NCI-H1417 treated with DMSO at 0.1 percent for 48 hours (cell line): Measurements from ENCODE around the gene BRD3OS.

ENCODE experiments used
- DNase-seq: peaks from one replicate; lab custom pipeline; 2025; lab: John Stamatoyannopoulos, UW

The BRD3OS gene

DNA sequence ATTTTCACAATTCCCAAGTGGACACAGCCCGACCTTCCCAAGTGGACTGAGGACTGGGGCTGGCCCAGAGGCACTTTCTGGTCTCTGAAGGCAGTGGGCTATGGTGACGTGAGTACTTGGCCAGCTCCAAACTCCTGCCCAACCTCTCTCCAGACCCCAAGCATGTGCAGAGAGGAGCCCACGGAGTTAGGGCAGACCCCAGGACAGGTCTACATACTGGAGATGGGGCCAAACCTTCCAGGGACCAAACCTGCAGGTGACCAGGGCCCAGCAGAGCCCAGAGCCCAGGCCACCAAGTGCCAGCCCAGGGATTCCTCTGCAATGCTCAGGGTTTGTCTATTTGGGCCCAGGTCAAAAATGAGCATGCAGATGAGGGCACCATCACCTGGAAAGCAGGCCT lies 27.2 kb downstream of the BRD3OS start:
- DNase-seq = no peak

DNA sequence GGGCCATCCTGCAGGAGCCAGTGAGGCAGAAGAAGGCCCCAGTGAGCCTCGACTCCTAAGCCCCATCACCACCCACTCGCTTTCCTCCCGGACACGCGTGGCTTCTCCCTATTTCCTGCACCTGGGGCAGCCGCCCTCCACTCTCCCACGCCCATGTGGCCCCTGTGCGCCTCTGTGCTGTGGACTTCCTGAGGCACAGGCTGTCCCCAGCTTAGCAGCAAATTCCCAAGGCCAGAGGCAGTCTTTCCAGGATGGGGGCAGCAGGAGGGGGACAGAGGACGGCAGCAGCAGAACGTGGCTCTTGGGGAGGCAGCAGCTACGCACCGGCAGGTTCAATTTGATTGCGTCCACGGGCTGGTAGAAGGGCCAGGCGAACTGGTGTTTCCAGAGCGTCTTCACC lies 27.7 kb downstream of the BRD3OS start:
- no peak for DNase-seq

DNA sequence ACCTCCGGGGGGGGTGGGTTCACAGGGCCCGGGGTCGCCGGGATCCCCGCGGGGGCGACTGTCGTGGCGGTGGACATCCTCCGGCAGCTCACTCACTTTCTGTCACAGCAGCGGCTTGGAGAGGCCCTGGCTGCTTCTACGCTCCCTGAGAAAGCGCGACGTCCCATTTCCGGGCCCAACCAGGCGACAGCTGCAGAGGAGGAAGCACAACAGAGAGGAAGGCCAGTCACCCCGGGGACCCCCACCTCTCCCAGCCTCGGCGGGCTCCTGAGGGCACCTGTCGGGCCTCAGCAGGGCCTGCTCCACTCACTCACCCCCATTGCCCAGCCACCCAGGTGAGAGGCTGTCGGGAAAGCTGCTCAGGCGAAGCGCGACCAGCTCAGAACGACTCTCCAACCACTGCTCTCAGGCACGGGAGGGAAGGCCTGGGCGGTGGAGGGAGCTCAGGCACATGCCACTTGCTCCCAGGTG lies 28.2 kb downstream of the BRD3OS start:
- no peak for DNase-seq

DNA sequence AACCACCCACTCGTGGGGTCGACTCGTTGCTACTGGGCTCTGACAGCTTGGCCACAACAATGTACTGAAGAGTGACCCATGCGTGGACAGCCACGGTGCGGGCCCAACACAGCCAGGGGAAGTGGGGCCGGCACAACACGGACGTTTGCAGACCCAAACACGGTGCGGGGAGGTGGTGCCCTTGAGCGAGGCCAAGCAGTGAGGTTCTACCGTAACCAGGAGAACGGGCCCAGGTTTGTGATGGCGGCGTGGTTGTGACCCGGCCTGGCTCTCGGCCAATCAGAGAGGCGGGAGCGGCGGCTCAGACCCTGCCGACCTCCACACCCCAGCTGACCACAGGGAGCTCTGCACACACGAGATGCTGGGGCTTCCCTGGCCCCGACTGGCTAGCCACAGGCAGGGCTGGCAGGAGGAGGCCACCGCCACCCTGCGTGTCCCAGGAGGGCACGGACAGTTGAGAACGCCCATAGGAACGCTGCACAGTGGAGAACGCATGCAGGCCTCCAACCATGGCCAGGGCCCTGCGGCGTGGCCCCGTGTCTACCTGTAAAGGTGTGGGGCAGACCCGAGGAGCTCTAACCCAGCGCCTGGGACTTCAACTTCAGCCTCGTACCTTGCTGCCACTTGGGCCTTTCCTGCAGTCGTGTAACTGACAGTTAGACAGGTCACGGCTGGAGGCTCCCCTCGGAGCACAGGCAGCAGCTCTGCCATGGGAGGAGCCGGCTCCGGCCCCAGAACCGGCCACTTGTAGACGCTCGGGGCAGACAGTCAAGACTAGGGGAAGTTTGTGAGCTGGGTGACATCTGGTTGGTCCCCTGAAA lies 28.9 kb downstream of the BRD3OS start:
- no peak for DNase-seq

DNA sequence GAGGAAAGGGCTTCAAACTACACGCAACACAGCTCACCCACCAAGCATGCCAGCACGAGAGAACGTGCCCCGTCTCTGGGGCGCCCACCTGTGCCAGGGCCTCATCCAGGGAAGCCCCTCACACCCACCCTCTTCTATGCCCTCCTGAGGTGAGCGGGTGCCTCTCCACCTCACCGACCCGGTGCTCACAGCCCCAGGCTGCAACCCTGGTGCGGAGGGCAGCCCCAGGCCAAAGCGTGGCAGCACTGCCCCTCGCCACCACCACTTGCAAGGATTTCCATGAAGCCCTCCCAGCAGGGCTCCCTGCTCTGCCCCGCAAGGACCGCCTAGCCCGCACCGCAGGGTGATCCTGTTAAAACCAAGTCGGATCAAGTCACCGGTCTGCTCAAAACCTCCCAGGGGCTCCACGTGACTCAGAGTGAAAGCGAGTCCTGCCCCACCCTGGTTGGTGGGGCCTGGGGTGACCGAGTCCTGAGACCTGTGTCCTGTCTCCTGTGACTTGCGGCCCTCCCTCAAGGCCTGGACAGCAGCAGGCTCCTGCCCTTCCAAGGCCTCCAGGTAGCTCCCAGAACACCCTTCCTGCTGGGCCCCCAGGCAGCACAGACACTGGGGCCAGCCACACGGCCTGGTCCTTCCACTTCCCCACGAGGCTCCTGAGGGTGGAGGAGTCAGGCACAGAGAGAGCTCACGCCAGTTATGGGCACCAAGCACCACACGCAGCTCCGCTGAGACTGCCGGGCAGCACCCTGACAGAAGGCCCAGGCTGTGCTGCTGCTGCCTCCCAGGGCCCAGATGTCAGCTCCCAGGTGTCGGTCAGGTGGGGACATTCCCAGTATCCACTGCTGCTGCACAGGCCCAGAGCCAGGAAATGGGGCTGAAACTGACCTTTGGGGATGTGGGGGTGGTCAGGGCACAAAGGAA lies 29.9 kb downstream of the BRD3OS start:
- no peak for DNase-seq

DNA sequence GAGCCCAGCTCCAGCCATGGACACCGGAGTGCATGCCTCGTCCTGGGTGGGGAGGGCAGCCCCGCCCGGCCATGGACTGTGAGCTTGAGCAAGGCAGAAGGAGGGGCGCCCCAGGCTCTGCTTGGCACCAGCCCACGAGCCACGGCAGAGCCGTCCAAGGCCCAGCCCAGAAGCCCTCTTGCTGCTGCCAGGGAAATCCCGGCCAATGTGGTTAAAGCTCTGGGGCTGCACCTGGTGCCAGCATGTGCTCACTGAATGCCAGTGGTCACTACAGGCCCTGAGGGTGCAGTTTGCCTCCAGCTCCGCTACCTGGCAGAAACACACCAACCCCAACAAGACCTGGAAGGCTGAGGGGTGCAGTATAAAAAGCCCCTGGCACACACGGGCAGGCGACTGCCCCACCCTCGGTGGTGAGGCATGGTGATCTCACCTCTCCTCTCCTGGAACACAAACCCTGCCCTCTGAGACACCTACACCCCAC lies 30.7 kb downstream of the BRD3OS start:
- DNase-seq = no peak

DNA sequence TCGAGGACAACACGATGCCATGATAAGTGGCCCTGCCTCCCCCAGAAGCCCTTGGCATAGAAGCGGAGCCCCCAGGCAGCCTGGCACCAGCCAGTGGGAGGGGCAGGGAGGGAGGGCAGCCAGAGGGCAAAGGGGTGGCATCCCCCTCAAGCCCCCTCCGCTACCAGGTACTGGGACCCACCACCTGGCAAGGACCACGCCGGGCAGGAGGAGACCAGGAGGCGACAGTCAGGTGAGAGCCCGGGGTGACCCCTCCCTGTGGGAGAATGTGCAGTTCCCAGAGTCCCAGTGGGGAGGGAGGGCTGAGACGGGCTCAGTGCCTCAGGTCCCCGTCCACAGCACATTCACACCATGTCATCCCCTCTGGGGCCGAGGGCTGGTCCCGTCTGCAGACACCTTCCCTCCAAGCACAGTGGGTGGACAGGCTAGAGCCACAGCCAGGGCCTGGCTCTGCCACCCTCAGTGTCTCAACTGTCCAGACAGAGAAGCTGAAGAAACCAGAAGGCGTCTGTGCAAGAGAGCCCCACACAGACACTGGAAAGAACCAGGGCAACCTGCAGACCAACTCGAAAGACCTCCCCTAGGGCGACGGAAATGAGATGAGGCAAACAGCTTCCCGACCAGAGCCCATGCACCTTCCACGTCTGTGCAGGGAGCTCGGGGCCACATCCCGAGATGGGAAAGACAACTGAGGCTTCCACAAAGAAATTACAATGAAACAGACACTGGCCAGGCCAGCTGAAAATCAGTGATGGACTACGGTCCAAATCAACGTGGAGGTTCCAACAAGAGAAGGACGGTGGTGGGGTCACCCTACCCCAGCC lies 31.4 kb downstream of the BRD3OS start:
- DNase-seq = no peak

DNA sequence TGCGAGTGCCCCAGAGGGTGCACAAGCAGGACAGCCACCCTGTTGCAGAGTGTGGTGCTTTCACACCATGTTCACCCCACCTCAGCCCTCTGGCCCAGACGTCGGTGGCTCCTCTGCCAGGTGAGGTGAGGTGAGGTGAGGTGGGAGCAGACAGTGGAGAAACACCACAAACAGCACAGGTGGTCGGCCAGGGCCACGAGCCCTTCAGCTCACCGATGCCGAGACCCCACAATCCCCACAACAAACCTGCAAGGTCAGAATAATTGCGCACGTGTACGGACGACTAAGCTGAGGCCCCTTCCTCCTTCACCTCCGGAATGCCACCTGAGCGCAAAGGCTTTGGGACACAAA lies 32.0 kb downstream of the BRD3OS start:
- no peak for DNase-seq

DNA sequence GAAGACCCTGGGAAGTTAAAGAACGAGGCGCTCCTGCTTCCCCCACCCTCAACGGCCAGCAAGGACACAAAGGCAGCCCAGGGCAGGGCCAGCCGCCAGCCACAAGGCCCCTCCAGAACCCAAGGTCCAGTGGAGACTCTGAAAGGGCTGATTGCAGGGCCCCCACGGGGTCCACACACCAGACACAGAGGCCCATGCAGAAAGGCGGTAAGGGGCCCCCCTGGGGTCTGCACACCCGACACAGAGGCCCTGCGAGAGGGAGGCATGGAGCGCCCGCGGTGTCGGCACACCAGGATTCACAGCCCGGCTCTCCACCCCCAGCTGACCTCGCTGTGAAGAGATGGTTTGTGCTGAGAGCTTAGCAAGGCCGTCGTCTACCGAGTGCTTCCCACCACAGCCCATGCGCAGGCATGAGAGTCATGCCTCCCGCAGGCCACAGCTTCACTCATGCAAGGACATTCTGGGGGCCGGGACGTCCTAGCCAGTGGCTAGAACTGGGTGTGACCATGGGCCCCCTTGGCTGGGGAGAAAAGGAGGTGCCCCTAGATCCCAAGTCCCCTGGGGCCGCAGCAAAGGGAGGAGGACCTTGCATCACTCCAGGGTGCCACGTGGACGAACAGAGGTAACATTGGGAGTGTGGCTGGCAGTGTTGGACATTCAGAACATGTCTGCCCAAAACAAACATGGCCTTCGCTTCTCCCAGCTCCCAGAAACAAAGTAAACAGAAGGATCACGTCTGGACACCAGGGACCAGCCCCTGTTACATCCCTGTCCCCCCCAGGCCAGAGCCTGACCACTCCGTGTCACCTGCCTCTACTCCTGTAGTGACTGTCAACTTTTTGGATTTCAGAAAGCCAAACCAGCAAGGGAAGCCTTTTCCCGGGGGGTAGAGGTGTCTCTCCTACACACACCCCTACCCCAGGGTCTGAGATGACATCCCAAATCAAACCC lies 32.7 kb downstream of the BRD3OS start:
- DNase-seq = no peak

DNA sequence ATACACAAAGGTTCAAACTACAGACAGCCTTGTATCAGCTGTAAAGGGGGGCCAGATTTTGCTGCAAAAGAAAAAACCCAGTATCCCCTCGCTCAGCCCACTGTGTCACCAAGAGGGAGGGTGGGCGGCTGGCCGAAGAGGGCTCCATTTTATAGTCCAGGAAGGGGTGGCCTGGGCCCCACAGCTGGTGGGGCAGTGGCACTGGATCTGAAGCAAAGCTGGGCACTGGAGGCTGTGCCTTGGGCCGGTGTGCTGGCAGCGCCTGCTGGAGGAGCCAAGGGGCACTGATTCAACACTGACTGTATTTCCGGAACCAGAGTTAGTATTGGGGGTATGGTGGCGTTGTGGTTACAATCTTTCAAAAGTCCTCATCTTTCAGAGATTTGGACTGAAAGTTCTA lies 33.4 kb downstream of the BRD3OS start:
- no peak for DNase-seq

DNA sequence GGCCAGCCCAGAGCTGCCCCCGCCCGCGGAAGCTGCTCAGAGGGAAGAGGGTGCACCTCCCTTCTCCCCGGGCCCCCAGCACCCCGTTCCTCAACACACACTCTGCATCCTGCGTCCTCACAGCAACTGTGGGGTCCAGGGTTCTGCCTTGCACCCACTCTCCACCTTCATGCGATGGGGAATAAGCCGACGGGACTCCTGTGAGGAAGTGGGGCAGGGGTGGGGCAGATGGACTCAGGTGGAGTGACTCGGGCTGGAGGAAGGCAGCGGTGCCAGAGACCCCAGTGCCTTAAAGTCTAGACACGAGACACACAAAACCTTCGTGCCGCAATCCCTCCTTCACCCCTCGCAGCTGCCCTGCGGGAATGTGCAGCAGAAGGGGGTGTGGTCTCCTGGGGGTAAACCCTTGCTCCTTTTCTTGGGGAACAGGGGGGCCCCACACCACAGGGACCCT lies 33.9 kb downstream of the BRD3OS start:
- DNase-seq = no peak

DNA sequence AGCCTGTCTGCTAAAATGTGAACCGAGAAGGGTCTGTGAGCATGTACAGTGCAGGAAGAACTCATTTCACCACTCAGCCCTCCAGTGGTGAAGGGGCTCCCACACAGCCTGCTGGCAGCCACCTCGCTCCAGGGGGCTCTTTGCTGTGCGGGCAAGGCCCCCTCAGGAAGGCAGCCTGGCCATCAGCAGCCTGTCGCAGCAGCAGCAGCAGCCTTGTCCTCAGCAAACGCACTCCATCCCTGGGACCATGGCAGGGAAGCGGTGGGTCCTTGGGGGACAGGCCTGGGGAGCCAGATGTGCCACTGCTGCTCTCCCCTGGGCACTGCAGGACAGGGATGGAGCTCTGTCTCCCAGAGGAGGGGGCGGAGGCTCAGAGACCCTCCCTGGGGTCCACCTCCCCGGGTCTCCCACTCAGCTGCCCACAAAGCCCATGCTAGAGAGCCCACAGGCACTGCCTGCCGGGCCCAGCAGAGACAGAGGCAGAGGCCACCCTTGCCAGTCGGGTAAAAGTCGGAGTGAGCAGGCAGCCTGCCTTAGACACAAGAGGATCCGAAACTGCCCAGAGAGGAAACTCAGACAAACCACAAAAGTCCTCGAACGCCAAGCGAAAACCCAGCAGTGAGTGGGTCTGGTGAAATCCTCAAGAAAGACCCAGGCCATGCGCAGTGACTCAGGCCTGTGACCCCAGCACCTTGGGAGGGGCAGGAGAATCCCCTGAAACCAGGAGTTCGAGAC lies 34.5 kb downstream of the BRD3OS start:
- DNase-seq = no peak

DNA sequence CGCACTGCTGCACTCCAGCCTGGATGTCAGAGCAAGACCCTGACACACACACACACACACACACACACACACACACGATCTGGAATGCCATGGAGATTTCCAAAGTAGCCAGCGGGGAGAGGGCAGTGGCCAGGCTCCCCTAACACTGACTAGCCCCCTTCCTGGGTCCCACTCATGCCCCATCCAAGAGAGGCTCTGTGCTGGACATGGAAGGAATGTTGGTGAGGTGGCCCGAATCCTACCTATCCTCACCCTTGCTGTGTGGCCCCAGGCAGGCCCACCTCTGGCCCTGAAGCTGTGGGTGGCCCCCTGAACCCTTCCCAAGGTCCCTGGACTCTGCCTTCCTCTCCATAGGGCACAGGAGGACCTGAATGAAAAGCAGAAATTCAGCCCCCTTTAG lies 35.3 kb downstream of the BRD3OS start:
- no peak for DNase-seq

DNA sequence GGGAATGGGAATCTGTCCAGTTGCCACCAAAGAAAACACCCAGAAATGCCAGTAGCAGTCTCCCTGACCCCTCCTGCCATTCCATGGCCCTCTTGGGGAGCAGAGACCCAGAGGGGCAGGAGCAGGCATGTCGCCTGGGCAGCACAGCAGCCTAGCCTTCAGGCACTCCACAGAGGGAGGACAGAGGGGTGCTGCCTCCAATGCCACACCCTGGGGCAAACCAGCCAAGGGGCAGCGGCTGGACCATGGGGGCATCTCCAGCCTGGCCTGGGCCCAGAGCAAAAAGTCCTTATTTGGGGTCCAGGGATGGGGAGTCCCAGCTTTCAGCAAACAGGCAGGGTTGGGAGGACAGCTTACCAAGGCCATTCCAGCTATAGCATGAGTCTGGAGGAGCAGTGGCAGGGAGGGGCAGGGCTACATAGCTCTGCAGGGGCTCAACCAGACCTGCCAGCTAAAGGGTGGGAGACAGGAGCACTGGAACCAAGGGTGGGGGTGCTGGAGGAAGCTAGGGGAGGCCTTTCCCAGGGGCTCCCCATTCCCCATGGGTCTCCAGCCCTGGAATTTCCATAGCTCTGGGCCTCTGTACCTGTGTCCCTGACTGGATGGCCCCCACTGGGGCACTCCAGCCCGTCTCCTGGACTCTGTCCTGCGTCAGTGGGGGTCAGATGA lies 35.9 kb downstream of the BRD3OS start:
- DNase-seq = no peak

DNA sequence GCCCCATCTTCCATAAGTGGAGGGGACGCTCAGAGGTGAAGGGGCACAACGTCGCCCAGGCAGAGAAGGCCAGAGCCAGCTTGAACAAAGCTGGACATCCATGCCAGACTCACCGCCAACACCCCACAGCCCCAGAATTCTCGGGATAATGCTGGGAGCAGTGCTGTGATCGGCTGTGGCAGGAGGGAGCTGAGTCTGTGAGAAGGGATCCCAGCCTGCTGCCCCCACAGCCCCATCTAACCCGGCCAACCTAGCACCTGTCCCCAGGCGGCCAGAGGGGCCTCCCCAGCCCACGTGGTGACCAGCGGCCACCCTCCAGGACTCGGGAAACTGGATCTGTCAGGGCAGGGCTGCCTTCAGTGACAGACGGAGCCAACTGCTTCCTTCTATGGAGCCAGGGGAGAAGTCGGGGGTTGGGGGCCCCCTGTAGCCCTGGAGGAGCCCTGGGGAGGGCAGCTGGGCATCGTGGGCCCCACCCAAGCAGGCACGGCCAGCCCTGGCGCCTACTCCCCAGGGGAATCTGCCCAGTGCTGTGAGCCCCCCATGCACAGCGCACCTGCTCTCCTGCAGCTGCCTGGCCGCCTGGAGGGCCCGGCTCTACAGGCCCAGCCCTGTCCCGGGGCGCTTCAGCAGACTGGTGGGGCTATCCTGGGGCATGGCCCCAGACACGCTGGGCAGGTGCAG lies 36.5 kb downstream of the BRD3OS start:
- DNase-seq = no peak

DNA sequence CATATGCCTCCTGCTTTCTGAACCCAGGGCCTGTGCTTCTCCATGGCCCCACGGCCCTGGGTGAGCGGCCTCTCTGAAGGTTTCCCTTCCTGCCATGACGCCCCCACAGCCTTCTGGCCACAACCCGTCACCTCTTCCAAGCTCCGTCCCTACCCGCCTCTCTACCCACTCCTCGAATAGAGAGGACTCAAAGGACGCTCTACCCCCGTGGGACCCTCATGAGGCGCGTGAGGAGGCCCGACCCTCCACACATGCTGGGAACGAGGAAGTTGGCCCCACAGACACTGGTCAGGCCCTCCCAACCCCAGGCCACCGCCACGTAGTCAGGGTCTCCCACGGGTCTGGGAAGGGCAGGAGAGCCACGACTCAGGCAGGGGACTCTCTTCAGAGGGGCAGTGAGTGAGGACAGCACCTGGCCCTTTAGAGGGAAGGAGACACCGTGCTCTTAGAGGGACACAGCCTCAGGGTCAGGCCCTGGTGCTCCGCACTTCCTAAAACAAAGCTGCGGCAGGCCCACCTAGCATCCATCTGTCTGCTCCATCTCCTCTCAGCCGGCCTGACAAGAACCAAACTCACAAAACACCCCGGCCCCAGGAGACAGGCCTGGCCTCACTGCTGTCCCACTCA lies 37.3 kb downstream of the BRD3OS start:
- DNase-seq = no peak

DNA sequence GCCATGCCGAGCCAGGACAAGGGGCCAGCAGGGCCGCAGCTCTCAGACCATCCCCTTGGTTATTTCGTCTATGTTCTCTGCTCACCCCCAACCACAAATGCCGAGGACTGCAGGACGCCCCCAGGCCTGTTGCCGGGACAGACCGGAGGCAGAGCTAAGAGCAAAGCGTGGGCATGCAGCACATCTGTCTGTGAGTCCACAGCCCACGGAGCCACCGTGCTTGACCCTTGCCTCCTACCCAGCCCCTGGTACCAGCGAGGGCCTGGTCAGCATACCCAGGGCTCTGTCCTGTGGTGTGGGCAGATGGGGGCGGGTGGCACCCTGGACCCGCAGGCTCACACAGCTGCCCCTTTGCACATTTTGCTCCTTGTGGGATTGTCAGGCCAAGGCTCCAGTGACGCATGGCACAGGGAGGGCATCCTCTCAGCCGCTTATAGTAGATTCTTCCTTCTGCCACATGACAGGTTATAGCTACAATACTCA lies 37.8 kb downstream of the BRD3OS start:
- DNase-seq = no peak
